Neural cell (in vitro differentiated cells): ENCODE data around the gene HDLBP. TPM values are rescaled to one million over a fixed set of nuclear protein-coding genes. Genes with fewer than 3 reads are reported as not detected.

ENCODE experiments used
- H2AFZ ChIP-seq: fragments of 200-600, 300-800 bp; sonication (generic), shearing (Covaris generic); 2 replicates; pipeline ENCODE4 v1.6.0; 2014; ENCODE audit warnings: low read depth, mild to moderate bottlenecking, antibody characterized with exemption, low read length, moderate library complexity
- H3F3A ChIP-seq: fragments of 200-600 bp; shearing (Covaris generic); 2 replicates; pipeline ENCODE4 v1.6.1; 2016; ENCODE audit warnings: mild to moderate bottlenecking, moderate library complexity, mixed read lengths, antibody characterized with exemption, low read length; ENCODE audit not compliant: insufficient read depth, poor library complexity, severe bottlenecking
- H3K27ac ChIP-seq: fragments of 200-600, 300-800 bp; sonication (generic), shearing (Covaris generic); 2 replicates; pipeline ENCODE4 v1.5.1; 2014; ENCODE audit warnings: mild to moderate bottlenecking, low read length, moderate library complexity
- H3K27me3 ChIP-seq: fragments of 300-800, 200-600 bp; sonication (generic), shearing (Covaris generic); 2 replicates; pipeline ENCODE4 v1.6.0; 2014; ENCODE audit warnings: mild to moderate bottlenecking, low read depth, low read length, moderate library complexity; ENCODE audit not compliant: insufficient read depth
- H3K36me3 ChIP-seq: fragments of 300-800, 200-600 bp; sonication (generic), shearing (Covaris generic); 2 replicates; pipeline ENCODE4 v1.5.1; 2014; ENCODE audit warnings: mild to moderate bottlenecking, antibody characterized with exemption, low read length, moderate library complexity; ENCODE audit not compliant: insufficient read depth
- H3K4me2 ChIP-seq: fragments of 300-800, 200-600 bp; sonication (generic), shearing (Covaris generic); 2 replicates; pipeline ENCODE4 v1.6.0; 2014; ENCODE audit warnings: mild to moderate bottlenecking, low read length
- H3K4me3 ChIP-seq: fragments of 300-800, 200-600 bp; sonication (generic), shearing (Covaris generic); 2 replicates; pipeline ENCODE4 v1.5.1; 2014; ENCODE audit warnings: mild to moderate bottlenecking, low read length, moderate library complexity
- H3K79me2 ChIP-seq: fragments of 200-600 bp; shearing (Covaris generic); replicated peaks from 2 replicates; pipeline ENCODE4 v1.6.0; 2014; ENCODE audit warnings: mild to moderate bottlenecking, low read length, moderate library complexity; ENCODE audit not compliant: insufficient read depth
- H3K9ac ChIP-seq: fragments of 300-800, 200-600 bp; sonication (generic), shearing (Covaris generic); 2 replicates; pipeline ENCODE4 v1.6.1; 2016; ENCODE audit warnings: mild to moderate bottlenecking, low read length, mixed read lengths
- H3K9me2 ChIP-seq: fragments of 200-600 bp; shearing (Covaris generic); 2 replicates; pipeline ENCODE4 v1.6.1; 2016; ENCODE audit warnings: mild to moderate bottlenecking, low read length, mixed read lengths; ENCODE audit not compliant: insufficient read depth
- H3K9me3 ChIP-seq: fragments of 200-600, 300-800 bp; sonication (generic), shearing (Covaris generic); 2 replicates; pipeline ENCODE4 v1.6.1; 2016; ENCODE audit warnings: mild to moderate bottlenecking, mixed run types, low read length, moderate library complexity, mixed read lengths
- H4K20me1 ChIP-seq: fragments of 200-600 bp; shearing (Covaris generic); 2 replicates; pipeline ENCODE4 v1.6.1; 2016; ENCODE audit warnings: mild to moderate bottlenecking, mixed run types; ENCODE audit not compliant: insufficient read depth
- EP300 ChIP-seq: fragments of 450-650 bp; conservative IDR thresholded peaks from 2 replicates; pipeline ENCODE4 v1.6.1; 2014; ENCODE audit warnings: antibody characterized with exemption, mild to moderate bottlenecking, moderate library complexity; ENCODE audit not compliant: poor library complexity, severe bottlenecking
- EZH2 ChIP-seq: fragments of 200-600, 300-800 bp; shearing (Covaris generic), sonication (generic); IDR thresholded peaks from 2 replicates; pipeline ENCODE4 v1.6.1; 2014; ENCODE audit warnings: antibody characterized with exemption, low read length, borderline replicate concordance, mild to moderate bottlenecking; ENCODE audit not compliant: insufficient read depth, poor library complexity, severe bottlenecking
- MXI1 ChIP-seq: fragments of 450-650 bp; conservative IDR thresholded peaks from 2 replicates; pipeline ENCODE4 v1.6.1; 2014; ENCODE audit warnings: antibody characterized with exemption, mild to moderate bottlenecking; ENCODE audit not compliant: poor library complexity, severe bottlenecking
- POLR2AphosphoS5 ChIP-seq: IDR thresholded peaks from 2 replicates; pipeline ENCODE4 v1.6.1; 2012
- RAD21 ChIP-seq: fragments of 450-650 bp; conservative IDR thresholded peaks from 2 replicates; pipeline ENCODE4 v1.6.1; 2014; ENCODE audit warnings: antibody characterized with exemption, mild to moderate bottlenecking, moderate library complexity
- SMC3 ChIP-seq: fragments of 450-650 bp; conservative IDR thresholded peaks from 2 replicates; pipeline ENCODE4 v1.6.1; 2014; ENCODE audit warnings: antibody characterized with exemption, mild to moderate bottlenecking, moderate library complexity; ENCODE audit not compliant: poor library complexity
- TAF1 ChIP-seq: IDR thresholded peaks from 2 replicates; pipeline ENCODE4 v1.6.1; 2012; ENCODE audit warnings: low read depth
- polyA plus RNA-seq: library from polyadenylated mRNA; depleted of rRNA; stranded (reverse); fragments of >200 nt; gene quantifications from 2 replicates; pipeline ENCODE4 v1.2.3, GENCODE V29; 2014
- TF ChIP-seq, protein P1 (sequence below): fragments of 450-650 bp; IDR thresholded peaks from 2 replicates; pipeline ENCODE4 v1.5.1; 2014; ENCODE audit warnings: antibody characterized with exemption, mild to moderate bottlenecking, moderate library complexity; ENCODE audit not compliant: poor library complexity, severe bottlenecking
- TF ChIP-seq, protein P2 (sequence below): IDR thresholded peaks from 2 replicates; pipeline ENCODE4 v1.6.1; 2012; ENCODE audit warnings: borderline replicate concordance

HDLBP gene
- polyA plus RNA-seq, 1 donor from 2014 or later: 61.9 TPM

DNA sequence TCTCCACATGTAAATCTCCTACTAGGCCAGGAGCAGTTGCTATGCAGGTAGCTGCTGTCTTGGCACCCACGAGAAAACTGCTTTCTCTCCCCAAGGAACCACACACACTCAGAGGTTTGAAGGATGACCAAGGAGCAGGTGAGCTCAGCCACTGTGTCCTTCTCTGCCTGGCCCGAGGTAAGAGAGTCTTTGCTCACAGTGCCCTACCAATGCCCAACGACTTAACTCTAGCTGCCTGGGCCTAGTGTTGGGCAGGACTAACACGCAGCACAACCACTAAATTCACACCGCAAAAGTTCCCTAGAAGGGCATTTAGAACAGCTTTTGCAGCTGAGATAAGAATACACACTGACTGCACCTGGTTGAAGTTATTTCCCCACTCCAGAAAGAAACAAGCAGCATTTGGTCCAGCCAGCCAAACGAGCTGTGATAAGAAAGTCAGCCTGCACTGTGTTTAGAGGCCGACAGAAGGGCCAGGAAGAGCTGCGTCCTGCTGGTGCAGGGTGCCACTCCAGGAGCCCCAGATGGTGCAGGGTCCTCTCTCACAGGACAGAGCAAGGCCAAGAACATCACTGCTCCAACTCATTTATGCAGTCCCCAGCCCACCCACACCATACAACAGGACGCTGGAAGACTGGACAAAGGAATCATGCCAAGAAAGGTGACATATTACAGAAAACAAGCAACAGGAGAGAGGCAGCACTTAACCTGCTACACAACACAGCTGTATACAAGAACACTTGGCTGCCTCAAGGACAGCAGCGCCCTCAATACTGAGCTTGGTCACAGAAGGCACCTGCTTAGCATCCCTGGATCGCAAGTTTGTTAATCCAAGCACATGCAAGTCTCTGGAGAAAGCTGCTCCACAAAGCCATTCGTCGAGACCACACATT, 12.5 kb downstream of the HDLBP start:
- TF ChIP-seq MXI1: no peak
- TF ChIP-seq POLR2AphosphoS5: no peak
- TF ChIP-seq RAD21: no peak
- TF ChIP-seq TAF1: no peak
- TF ChIP-seq, protein P1, sequence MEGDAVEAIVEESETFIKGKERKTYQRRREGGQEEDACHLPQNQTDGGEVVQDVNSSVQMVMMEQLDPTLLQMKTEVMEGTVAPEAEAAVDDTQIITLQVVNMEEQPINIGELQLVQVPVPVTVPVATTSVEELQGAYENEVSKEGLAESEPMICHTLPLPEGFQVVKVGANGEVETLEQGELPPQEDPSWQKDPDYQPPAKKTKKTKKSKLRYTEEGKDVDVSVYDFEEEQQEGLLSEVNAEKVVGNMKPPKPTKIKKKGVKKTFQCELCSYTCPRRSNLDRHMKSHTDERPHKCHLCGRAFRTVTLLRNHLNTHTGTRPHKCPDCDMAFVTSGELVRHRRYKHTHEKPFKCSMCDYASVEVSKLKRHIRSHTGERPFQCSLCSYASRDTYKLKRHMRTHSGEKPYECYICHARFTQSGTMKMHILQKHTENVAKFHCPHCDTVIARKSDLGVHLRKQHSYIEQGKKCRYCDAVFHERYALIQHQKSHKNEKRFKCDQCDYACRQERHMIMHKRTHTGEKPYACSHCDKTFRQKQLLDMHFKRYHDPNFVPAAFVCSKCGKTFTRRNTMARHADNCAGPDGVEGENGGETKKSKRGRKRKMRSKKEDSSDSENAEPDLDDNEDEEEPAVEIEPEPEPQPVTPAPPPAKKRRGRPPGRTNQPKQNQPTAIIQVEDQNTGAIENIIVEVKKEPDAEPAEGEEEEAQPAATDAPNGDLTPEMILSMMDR: no peak
- no peak for TF ChIP-seq EZH2
- no peak for TF ChIP-seq EP300
- no peak for TF ChIP-seq SMC3
- TF ChIP-seq, protein P2, sequence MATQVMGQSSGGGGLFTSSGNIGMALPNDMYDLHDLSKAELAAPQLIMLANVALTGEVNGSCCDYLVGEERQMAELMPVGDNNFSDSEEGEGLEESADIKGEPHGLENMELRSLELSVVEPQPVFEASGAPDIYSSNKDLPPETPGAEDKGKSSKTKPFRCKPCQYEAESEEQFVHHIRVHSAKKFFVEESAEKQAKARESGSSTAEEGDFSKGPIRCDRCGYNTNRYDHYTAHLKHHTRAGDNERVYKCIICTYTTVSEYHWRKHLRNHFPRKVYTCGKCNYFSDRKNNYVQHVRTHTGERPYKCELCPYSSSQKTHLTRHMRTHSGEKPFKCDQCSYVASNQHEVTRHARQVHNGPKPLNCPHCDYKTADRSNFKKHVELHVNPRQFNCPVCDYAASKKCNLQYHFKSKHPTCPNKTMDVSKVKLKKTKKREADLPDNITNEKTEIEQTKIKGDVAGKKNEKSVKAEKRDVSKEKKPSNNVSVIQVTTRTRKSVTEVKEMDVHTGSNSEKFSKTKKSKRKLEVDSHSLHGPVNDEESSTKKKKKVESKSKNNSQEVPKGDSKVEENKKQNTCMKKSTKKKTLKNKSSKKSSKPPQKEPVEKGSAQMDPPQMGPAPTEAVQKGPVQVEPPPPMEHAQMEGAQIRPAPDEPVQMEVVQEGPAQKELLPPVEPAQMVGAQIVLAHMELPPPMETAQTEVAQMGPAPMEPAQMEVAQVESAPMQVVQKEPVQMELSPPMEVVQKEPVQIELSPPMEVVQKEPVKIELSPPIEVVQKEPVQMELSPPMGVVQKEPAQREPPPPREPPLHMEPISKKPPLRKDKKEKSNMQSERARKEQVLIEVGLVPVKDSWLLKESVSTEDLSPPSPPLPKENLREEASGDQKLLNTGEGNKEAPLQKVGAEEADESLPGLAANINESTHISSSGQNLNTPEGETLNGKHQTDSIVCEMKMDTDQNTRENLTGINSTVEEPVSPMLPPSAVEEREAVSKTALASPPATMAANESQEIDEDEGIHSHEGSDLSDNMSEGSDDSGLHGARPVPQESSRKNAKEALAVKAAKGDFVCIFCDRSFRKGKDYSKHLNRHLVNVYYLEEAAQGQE: no peak

DNA sequence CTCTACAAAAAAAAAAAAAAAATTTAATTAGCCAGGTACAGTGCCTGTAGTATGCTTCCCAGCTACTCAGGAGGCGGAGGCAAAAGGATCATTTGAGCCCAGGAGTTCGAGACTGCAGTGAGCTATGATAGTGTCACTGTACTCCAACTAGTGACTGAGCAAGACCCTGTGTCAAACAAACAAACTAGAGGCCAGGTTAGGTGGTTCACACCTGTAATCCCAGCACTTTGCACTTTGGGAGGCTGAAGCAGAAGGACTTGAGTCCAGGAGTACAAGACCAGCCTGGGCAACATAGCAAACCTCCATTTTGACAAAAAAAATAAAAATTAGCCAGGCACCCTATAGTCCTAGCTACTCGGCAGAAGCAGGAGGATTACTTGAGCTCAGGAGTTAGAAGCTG, 13.4 kb downstream of the HDLBP start:
- no peaks in the 10 kb centered on the region for H3K9me3 ChIP-seq
- H3K4me3 ChIP-seq: no peak overlapping the region
- no peaks in the 10 kb centered on the region for H4K20me1 ChIP-seq
- H3K4me2 ChIP-seq: no peak overlapping the region
- H3K36me3 ChIP-seq: no peaks in the 10 kb centered on the region
- no peak overlapping the region for H3K27ac ChIP-seq
- H3K9me2 ChIP-seq: no peaks in the 10 kb centered on the region
- H3K79me2 ChIP-seq: peaks cover 21% of the 10 kb centered on the region
- H3K27me3 ChIP-seq: no peaks in the 10 kb centered on the region
- no peak overlapping the region for H3K9ac ChIP-seq
- H2AFZ ChIP-seq: no peak overlapping the region
- no peaks in the 10 kb centered on the region for H3F3A ChIP-seq
- no peak for TF ChIP-seq SMC3
- TF ChIP-seq POLR2AphosphoS5: no peak
- TF ChIP-seq RAD21: no peak
- TF ChIP-seq, protein P1: no peak
- TF ChIP-seq, protein P2: no peak

More for the DNA sequence above, 12.5 kb downstream of the HDLBP start:
- Histone ChIP-seq H3K27me3 (no peaks in the 10 kb centered on the region), H3K79me2 (peaks cover 24% of the 10 kb centered on the region), H3K4me2 (no peak overlapping the region), H3K9me3 (no peaks in the 10 kb centered on the region), H3F3A (no peaks in the 10 kb centered on the region), H3K4me3 (no peak overlapping the region), H3K9ac (no peak overlapping the region), H4K20me1 (no peaks in the 10 kb centered on the region), H3K27ac (no peak overlapping the region), H3K9me2 (no peaks in the 10 kb centered on the region), H2AFZ (no peak overlapping the region), H3K36me3 (no peaks in the 10 kb centered on the region)
